Midbrain (tissue), 1 donor: ENCODE data around the gene NOL3.

Experiments used
- DNase-seq: peaks from one replicate; lab custom pipeline; 2025; lab: John Stamatoyannopoulos, UW

The NOL3 gene

DNA sequence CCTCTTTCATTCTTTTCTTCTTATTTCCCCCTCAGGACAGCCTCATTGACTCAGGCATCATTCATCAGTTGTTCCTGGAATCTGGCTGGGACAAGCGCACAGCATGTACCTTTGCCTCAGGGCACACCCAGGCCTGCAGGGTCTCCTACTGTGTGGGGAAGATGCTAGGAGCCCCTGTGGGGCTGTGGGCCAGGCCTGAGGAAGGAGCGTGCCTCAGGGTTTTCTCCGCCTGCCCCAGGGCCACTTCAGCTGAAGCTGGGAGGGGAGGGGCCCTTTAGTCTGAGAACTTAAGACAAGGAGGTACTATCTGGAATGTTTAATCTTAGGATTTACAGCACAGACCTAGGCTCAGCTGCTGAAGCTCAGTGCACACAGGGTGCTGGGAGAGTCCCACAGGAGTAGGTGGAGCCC is 36.5 kb downstream of the NOL3 start:
- no peak for DNase-seq

DNA sequence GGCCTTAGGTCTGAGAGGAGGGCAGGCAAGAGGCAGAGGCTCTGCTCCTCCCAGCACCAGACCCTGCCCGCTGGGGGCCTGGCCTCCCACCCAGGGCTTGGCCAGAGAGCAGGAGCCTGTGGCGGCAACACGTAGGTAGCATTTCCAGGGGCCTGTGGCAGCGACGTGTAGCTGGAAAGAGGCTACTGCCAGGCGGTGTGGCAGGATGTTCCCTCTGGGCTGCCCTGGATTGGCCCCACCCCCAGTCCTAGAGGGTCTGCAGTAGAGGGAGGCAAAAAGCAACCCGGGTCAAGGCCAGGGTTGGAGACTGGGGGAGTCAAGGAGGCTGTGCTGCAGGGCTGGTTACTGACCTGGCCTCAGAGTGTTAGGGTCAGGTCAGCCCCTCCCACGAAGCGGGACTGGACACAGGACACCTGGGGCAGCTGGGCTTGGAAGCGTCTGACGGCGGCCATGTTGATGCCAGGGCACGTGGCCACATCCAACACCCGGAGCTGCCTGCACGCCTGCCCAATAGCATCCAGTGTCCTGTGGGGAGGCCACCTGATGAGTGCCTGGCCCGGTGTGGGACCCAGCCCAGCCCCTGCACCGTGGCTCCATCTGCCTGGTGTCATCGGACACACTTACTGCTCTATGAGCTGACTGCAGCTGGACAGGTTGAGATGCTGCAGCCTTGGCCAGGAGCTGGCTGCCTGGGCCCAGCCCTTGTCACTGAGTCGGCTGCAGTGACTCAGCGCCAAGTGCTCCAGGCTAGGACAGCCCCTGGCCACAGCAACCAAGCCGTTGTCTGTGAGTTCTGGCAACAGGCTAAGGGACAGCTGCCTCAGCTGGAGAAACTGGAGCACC is 37.1 kb downstream of the NOL3 start:
- no peak for DNase-seq

DNA sequence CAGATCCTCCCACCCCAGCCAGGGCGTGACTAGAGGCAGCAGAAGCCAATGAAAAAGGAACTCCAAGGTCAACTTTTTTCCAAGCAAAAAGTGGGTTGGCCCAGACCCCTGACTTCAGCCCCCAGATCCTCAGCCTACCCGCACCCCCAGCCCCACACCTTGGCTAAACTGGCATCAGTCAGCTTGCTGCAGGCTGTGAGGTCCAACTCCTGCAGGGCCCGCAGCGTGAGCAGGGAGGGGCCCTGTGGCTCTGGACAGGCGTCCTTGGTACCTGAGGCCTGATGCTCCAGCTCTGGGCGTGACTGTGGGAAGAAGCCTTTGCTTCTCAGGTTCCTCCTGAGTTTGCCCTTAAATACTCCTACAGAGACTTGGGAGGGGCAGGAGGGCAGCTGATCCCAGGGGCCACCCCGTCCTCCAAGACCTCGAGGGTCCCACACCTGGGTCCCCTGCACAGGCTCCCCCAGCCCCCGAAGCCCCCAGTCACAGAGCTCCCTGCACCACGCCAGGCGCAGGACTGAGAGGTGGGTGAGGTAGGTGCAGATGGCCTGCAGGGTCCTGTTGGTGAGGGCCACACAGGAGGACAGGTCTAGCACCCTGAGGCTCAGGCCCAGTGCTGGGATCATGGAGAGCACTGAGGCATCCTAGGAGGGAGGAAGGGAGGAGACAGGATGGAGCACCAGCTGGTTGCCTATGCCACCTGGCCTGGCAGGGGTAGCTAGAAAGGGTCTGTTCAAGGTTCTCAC is 38.0 kb downstream of the NOL3 start:
- DNase-seq, result no peak

DNA sequence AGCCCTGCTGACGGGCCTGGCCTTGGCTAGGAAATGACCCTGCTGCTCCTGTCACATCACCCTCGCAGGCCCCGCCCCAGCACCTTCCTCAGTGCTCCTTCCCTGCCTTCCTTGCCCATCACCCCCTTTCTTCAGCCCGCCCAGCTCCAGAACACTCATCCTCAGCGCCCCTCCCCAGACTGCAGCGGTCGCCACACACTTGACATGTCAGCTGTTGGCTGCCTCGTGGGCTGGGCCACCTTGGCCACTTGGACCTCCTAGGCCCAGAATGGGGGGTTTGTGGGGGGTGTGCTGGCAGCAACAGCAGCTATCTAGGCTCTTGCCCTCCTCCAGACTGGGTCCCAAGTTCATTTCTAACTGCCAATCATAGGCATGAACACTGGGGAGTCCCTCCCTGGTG is 39.2 kb downstream of the NOL3 start:
- no peak for DNase-seq

DNA sequence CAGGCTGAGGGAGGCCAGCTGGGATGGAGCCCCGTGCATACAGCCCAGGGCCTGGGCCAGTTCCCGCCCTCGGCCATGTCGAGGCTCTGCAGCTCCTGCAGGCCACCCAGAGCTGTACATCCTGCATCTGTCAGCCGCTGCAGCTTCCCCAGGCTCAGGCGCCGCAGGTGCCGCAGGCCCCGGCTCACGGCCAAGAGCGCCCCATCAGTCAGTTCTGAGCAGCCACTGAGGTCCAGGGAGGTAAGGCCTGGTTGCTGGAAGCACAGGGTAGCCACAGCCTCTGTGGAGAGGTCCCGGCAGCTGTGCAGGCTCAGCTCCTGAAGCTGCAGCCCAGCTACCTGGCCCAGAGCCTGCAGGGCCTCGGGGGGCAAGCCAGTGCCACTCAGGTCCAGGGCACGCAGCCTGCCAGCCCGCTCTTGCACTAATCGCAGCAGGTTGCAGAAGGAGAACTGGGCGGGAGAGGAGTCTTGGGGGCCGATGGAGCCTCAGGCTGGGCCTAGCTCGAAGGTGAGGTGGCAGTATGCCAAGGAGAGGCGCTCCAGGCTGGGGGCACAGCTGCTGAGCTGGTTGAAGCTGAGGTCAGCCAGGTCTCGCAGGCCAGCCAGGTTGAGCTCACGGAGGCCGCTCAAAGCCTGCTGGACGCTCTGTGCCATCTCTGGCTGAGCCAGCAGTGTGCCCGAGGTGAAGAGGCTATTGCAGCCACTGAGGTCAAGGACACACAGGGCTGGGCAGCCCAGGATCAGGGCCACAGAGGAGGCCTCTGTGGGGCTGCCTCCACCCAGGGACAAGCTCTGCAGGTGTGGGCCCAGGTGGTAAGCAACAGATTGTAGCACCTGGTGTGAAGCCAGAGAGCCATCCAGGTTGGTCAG is 40.0 kb downstream of the NOL3 start:
- DNase-seq, result no peak

DNA sequence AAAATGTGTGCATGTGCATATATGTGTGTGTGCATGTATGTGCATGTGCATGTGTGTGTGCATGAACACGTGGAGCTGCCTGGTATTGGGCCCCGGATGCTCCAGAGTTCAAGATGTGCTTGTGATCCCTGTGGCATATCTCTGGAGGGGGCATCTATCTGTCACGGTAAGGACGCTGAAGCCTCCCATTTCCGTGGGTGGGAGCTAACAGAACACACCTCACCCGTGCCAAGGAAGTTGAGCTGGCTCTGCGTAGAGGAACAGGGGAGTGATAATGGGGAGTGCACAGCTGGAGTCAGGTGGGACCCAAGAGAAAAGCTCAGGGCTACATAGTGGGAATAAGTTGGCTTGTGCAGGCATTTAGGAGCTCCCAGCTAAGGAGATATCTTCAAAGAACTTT is 41.3 kb downstream of the NOL3 start:
- DNase-seq, result no peak

DNA sequence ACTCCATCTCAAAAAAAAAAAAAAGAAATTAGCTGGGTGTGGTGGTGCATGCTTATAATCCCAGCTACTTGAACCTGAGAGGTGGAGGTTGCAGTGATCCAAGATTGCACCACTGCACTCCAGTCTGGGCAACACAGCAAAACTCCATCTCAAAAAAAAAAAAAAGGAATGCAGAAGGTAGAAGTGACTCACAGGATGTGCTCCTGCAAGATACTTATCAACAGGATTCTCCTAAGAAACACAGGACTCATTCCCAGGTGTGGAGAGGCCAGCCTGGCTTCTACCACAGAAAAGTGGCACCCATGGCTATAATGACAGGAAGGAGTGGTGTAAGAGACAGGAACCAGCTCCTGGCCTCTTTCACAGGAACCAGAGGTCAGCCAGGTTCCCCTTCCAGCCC is 42.4 kb downstream of the NOL3 start:
- no peak for DNase-seq

DNA sequence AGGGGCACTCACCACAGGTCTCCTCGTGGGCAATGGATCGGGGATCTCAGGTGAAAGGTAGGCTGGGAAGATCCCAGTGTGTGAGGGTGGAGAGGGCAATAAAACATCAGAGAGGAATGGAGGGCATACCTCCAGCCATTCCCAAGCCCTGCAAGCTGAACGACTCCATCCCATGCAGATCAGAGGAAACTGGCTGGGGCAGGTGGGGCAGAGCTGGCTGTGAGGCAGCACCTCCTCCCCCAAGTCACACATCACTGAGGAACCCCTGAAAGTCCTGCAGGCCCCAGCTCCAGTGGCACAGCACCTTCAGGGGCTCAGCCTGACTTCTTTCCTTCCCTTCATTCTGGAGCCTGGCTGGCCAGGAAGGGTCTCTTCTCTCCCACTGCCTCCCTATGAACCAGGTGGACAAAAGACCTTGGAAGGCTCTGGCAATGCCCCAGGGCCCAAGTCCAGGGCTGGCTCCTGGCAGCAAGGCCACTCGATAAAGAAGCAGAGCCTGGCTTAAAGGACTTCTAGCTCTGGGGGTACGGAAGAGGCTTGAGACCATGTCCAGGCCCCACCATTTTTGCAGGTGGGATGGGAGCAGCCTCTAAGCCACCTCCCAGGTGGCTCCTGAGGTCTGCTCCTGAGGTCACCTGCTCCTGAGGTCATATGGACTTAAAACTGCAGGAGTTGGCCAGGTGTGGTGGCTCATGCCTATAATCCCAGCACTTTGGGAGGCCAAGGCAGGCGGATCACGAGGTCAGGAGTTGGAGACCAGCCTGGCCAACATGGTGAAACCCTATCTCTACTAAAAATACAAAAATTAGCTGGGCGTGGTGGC is 43.1 kb downstream of the NOL3 start:
- no peak for DNase-seq

DNA sequence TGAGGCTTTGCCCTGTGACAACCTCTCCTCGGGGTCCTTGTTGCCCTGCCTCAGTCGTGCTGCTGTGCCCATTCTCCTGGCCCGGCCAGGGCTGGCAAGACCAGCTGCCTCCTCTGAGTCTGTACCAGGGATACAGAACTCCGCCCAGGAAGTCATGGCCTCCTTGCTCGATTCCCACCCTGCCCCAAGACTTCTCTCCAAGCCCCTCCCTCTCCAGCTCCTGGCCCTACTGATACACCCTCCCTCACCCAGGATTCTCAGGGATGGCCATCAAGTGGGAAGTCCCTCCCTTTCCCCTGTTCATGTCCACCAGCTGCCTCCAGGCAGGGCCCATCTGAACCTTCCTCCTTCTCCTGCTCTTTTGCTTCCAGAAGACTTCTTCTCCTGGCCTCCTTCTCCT is 45.4 kb downstream of the NOL3 start:
- no peak for DNase-seq

DNA sequence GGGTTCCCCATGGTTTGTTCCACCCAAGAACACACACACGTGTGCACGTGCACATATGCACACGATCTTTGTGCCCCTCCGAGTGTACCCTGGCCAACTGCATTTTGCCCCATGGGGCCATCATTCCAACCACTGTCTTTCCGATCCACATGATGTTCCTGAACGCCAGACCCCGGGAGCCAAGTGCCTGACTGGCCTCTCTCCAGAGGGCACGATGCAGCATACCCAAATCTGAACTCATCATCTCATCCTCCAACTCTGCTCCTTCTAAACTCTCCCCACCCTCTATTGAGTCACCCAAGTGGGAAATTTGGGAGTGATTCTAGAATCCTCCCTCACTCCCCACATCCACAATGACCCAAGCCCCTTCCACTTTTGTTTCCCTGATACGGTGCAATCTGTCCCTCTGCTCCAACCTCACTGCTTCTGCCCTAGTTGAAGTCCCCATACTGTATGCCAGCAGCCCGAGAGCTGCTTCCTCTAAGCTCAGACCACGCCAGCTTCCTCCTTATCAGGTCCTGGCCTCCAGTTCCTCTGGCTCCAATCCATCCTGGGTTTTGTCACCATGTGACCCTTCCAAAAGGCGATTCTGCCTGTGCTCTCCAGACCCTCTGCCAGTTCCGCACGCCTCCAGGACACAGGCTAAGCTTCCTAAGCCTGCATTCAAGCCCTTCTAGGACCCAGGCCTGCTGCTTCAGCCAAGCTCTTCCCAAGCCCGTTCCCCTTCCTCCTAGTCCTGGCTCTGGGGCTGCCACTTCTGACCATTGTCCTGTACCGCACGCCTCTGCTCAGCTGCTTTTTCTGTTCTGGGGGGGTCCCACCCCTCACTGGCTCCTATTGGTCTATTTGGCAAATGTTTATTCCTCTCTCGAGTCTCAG is 46.5 kb downstream of the NOL3 start:
- DNase-seq, result peak; percentile 25

DNA sequence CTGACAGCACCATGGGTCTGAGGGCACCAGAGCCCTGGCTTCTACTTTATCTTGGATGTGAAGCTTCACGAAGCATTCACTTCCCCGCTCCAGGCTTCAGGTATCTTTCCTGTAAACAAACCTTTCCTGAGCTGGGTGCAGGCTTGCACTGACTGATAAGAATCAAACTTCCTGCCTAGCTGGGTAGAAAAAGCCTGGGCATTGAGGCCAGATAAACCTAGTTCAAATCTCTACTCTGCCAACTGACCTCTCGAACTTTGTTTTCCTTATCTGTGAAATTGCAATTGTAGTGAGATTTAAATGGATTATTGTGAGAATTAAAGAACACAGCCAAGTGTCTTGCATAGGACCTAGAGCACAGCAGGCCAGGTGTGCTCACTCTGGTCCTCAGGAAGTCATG is 53.7 kb downstream of the NOL3 start:
- DNase-seq, result no peak
